Islet precursor cell (in vitro differentiated cells): ENCODE results near the gene ENDOV.

Experiments used
- DNase-seq: peaks from one replicate; pipeline ENCODE4 v3.0.0-alpha.2; 2018

The ENDOV gene

GRCh38 chr17:80453126-80453997, 38.4 kb downstream of the ENDOV start:
- no peak for DNase-seq

GRCh38 chr17:80453998-80454556, 39.1 kb downstream of the ENDOV start:
- no peak for DNase-seq

- DNase-seq = peak; percentile 99
Measured at GRCh38 chr17:80454557-80455335, 39.8 kb downstream of the ENDOV start.

GRCh38 chr17:80455336-80455710, 40.4 kb downstream of the ENDOV start:
- peak; percentile 93 for DNase-seq

- no peak for DNase-seq
Measured at GRCh38 chr17:80455784-80456183, 40.8 kb downstream of the ENDOV start.

GRCh38 chr17:80456465-80457235, 41.7 kb downstream of the ENDOV start:
- no peak for DNase-seq

- DNase-seq = peak; percentile 67
Measured at GRCh38 chr17:80457236-80457856, 42.4 kb downstream of the ENDOV start.

GRCh38 chr17:80458016-80458415, 43.0 kb downstream of the ENDOV start:
- no peak for DNase-seq

GRCh38 chr17:80459234-80459633, 44.3 kb downstream of the ENDOV start:
- no peak for DNase-seq

GRCh38 chr17:80460429-80460834, 45.5 kb downstream of the ENDOV start:
- no peak for DNase-seq

- no peak for DNase-seq
Measured at GRCh38 chr17:80461528-80462160, 46.7 kb downstream of the ENDOV start.

GRCh38 chr17:80463784-80464400, 48.9 kb downstream of the ENDOV start:
- no peak for DNase-seq

GRCh38 chr17:80464486-80464885, 49.5 kb downstream of the ENDOV start:
- DNase-seq = no peak

- no peak for DNase-seq
Measured at GRCh38 chr17:80465327-80465974, 50.5 kb downstream of the ENDOV start.

- no peak for DNase-seq
Measured at GRCh38 chr17:80466188-80466705, 51.3 kb downstream of the ENDOV start.

GRCh38 chr17:80468242-80468641, 53.3 kb downstream of the ENDOV start:
- DNase-seq = peak; percentile 82

GRCh38 chr17:80468781-80469493, 54.0 kb downstream of the ENDOV start:
- no peak for DNase-seq

- DNase-seq = no peak
Measured at GRCh38 chr17:80469667-80470066, 54.7 kb downstream of the ENDOV start.

- no peak for DNase-seq
Measured at GRCh38 chr17:80470603-80471002, 55.6 kb downstream of the ENDOV start.

GRCh38 chr17:80471922-80472321, 57.0 kb downstream of the ENDOV start:
- DNase-seq = no peak
